ENCODE results near the gene CFAP20DC.

DNA sequence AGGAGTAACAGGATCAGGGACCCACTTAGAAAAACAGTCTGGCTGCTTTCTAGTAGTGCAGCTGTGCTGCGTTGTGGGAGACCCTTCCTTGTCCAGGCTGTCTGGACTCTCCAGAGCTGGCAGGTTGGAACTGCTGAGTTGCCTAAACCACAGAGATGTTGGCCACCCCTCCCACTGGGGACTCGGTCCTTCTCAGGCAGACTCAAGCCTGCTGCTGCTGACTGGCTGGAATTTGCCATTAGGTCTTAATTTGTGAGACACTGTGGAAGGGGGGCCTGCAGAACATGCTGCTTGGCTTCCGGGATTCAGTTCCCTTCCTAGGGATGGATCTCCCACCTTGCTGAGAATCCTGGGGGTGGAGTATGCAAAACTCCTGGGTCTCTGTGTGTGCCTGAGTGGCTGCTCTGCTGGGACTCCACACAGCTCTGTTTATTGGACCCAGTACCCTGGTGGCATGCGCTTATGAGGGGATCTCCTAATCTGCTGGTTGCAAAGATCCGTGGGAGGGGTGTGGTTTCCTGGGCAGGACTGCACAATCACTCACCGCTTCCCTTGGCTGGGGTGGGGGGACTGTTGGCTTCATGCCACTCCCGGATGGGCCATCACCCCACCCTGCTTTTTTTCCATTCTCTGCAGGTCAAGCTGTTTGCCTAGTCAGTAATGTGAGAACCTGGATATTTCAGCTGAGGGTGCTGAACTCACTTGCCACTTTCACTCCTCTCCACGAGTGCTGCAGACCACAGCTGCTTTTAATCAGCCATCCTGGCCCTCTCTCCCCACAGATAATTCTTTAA, 150.5 kb downstream of the CFAP20DC start:
- TF ChIP-seq, protein P1, sequence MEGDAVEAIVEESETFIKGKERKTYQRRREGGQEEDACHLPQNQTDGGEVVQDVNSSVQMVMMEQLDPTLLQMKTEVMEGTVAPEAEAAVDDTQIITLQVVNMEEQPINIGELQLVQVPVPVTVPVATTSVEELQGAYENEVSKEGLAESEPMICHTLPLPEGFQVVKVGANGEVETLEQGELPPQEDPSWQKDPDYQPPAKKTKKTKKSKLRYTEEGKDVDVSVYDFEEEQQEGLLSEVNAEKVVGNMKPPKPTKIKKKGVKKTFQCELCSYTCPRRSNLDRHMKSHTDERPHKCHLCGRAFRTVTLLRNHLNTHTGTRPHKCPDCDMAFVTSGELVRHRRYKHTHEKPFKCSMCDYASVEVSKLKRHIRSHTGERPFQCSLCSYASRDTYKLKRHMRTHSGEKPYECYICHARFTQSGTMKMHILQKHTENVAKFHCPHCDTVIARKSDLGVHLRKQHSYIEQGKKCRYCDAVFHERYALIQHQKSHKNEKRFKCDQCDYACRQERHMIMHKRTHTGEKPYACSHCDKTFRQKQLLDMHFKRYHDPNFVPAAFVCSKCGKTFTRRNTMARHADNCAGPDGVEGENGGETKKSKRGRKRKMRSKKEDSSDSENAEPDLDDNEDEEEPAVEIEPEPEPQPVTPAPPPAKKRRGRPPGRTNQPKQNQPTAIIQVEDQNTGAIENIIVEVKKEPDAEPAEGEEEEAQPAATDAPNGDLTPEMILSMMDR (IDR thresholded peaks at IDR 0.05; ENCODE audit: low read depth, low read length, missing input control), result no peak
- TF ChIP-seq, protein P2, sequence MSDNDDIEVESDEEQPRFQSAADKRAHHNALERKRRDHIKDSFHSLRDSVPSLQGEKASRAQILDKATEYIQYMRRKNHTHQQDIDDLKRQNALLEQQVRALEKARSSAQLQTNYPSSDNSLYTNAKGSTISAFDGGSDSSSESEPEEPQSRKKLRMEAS (IDR thresholded peaks at IDR 0.05), result no peak
- TF ChIP-seq, protein P3, sequence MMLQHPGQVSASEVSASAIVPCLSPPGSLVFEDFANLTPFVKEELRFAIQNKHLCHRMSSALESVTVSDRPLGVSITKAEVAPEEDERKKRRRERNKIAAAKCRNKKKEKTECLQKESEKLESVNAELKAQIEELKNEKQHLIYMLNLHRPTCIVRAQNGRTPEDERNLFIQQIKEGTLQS (IDR thresholded peaks at IDR 0.05), result no peak
- no peak for TF ChIP-seq RAD21 (IDR thresholded peaks at IDR 0.05)
- no peak for TF ChIP-seq SP1 (IDR thresholded peaks at IDR 0.05)
- TF ChIP-seq YY1 (IDR thresholded peaks at IDR 0.05), result no peak
- TF ChIP-seq, protein P4, sequence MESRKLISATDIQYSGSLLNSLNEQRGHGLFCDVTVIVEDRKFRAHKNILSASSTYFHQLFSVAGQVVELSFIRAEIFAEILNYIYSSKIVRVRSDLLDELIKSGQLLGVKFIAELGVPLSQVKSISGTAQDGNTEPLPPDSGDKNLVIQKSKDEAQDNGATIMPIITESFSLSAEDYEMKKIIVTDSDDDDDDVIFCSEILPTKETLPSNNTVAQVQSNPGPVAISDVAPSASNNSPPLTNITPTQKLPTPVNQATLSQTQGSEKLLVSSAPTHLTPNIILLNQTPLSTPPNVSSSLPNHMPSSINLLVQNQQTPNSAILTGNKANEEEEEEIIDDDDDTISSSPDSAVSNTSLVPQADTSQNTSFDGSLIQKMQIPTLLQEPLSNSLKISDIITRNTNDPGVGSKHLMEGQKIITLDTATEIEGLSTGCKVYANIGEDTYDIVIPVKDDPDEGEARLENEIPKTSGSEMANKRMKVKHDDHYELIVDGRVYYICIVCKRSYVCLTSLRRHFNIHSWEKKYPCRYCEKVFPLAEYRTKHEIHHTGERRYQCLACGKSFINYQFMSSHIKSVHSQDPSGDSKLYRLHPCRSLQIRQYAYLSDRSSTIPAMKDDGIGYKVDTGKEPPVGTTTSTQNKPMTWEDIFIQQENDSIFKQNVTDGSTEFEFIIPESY (IDR thresholded peaks at IDR 0.05), result no peak
- TF ChIP-seq JUND (IDR thresholded peaks at IDR 0.05), result no peak
- no peak for TF ChIP-seq RXRA (IDR thresholded peaks at IDR 0.05)
- no peak for TF ChIP-seq FOXA1 (IDR thresholded peaks at IDR 0.05)
- TF ChIP-seq, protein P5, sequence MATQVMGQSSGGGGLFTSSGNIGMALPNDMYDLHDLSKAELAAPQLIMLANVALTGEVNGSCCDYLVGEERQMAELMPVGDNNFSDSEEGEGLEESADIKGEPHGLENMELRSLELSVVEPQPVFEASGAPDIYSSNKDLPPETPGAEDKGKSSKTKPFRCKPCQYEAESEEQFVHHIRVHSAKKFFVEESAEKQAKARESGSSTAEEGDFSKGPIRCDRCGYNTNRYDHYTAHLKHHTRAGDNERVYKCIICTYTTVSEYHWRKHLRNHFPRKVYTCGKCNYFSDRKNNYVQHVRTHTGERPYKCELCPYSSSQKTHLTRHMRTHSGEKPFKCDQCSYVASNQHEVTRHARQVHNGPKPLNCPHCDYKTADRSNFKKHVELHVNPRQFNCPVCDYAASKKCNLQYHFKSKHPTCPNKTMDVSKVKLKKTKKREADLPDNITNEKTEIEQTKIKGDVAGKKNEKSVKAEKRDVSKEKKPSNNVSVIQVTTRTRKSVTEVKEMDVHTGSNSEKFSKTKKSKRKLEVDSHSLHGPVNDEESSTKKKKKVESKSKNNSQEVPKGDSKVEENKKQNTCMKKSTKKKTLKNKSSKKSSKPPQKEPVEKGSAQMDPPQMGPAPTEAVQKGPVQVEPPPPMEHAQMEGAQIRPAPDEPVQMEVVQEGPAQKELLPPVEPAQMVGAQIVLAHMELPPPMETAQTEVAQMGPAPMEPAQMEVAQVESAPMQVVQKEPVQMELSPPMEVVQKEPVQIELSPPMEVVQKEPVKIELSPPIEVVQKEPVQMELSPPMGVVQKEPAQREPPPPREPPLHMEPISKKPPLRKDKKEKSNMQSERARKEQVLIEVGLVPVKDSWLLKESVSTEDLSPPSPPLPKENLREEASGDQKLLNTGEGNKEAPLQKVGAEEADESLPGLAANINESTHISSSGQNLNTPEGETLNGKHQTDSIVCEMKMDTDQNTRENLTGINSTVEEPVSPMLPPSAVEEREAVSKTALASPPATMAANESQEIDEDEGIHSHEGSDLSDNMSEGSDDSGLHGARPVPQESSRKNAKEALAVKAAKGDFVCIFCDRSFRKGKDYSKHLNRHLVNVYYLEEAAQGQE (IDR thresholded peaks at IDR 0.05), result no peak
- TF ChIP-seq HNF4G (IDR thresholded peaks at IDR 0.05), result no peak
- TF ChIP-seq GABPA (IDR thresholded peaks at IDR 0.05 in 1 of 2, conservative IDR thresholded peaks at IDR 0.05 in 1 of 2), result no peak
